Stimulated activated CD4-positive, alpha-beta T cell treated with anti-CD3 and anti-CD28 coated beads, Interleukin-15, amount 100 ng/mL, for 1 hour (primary cell): ENCODE measurements around the gene PYGL.
"Not testable (repeated sequence)": the region's sequence is repeated elsewhere in the genome, so short reads cannot be mapped to it uniquely, and the experiment has no call there.

Source experiments
- DNase-seq, 2 donors: peaks; one replicate each; pipeline ENCODE4 v3.0.0-alpha.2; 2020; ENCODE audit warnings: low read depth in 1 of 2, low spot score in 1 of 2

PYGL gene

GRCh38 chr14:50955373-50956043 is 11.2 kb upstream of the PYGL start:
- no peak for DNase-seq

DNA sequence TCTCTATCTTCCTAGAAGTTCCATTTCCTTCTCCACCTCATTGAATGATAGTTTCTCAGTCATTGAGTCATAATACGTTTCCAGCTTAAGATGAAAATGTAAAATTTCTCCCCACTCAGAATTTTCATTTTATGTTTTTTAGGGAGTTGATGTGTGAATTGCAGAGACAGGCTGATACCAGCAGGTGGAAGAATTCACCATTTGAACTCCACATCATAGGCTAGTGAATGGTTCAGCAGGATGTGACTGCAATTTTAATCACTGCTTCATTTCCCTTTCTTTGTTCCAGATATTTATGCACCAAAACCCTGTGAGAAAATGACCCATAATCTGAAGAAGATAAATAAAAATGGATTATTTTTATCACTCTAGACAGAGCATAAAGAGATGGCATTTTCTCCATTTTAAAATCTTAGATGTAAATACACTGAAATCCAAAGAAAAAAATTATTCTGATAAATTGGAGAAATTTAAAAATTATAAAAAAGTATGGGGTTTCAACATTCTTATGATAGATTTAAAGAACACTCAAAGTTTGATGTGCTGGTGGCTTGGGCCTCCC is 10.6 kb upstream of the PYGL start:
- no peak for DNase-seq

DNA sequence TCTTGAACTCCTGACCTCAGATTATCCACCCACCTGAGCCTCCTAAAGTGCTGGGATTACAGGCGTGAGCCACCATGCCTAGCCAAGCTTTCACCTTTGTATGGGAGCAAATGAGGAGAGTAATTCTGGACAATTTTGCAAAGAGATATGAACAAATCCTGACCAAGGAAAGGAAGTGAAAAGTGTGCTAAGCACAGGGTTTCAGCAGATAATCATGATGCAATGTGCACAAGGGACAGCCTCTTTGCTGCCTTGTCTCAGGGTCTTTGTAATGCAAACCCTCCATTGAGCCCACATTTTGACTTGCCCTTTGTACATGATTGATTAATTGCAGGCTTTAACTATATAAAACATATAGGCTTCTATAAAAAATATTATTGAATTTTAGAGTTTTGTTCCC is 9.2 kb upstream of the PYGL start:
- DNase-seq, result no peak

DNA sequence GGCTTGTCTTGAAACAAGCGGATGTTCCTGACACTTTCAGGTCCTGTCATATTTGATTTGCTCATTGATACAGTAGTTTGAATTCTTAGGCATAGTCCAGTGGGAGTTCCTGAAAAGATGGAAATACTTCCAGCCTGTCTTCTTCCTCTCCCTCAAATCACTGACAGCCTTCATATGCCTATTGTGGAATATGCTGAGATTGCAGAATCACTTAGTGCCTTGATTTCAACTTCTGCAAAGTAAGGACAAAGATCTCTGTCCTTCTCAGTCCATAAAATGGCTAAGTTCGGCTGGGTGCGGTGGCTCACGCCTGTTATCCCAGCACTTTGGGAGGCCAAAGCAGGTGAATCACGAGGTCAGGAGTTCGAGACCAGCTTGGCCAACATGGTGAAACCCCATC is 6.7 kb upstream of the PYGL start:
- no peak for DNase-seq

GRCh38 chr14:50948205-50948604 is 3.9 kb upstream of the PYGL start:
- no peak for DNase-seq

GRCh38 chr14:50947446-50947845 is 3.2 kb upstream of the PYGL start:
- no peak for DNase-seq

GRCh38 chr14:50946234-50946935 is 2.1 kb upstream of the PYGL start:
- no peak for DNase-seq

DNA sequence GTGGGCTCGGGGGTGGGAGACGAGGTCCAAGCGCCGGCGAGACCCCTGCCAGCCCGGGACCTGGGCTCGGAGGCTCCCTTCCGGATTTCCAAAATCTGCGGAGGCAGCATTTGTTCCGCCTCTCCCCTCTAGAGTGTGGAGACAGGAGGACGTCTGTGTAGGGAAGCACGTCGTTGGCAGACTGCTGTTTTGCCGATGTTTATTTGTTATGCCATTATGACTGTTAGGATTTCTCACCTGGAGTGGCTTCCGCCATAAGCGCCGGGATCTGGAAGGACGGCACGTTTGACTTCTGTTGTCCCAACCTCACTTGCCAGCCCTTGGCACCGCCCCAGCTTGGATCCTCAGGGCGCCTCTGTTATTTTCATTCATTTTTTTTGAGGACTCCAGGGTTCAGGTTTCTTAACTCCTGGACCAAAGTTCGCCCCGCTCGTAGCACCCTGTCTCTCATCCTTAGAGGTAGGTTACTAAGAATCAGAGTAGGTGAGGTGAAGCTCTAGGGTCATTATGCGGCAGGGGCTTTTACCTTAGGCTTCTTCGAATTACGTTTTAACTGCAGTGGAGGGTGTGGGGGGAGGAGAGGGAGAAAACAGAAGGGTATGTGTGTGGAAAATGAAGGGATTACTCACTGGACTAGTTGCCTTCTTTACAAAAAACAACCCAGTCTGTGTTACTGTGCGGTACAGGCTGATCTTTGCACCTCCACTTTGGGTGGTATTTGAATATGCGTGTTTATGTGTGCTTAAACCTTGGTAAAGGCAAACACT is 547 bp upstream of the PYGL start:
- DNase-seq, result no peak

- DNase-seq, result no peak
Measured at GRCh38 chr14:50943261-50943942, 881 bp downstream of the PYGL start.

DNA sequence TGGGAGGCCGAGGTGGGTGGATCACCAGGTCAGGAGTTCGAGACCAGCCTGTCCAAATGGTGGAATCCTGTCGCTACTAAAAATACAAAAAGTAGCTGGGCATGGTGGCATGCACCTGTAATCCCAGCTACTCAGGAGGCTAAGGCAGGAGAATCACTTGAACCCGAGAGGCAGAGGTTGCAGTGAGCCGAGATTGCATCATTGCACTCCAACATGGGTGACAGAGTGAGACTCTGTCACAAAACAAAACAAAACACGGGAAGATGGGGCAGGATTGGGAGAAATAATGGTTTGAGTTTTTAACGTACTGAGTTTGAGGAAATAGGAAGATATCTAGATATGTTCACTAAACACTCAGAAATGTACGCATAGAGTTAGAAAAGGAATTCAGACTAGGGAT is 2.6 kb downstream of the PYGL start:
- not testable (repeated sequence) for DNase-seq

DNA sequence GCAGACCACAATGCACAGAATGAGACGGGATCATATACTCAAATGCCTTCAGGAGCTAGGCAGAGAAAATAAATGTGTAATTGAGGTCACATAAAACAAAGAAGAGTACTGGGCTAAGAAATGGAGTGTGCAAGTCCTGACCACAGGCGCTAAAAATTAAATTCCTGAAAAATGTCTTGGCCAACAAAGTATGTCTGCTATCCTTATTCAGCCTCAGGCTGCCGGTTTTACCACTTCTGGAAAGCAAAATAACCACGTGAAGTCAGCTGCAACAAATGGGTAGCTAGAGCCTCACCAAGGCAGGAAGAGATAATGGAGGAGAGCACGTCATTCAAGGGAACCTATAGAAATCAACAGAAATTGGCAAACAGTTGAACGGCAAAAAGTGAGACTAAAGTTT is 3.1 kb downstream of the PYGL start:
- DNase-seq, result no peak

DNA sequence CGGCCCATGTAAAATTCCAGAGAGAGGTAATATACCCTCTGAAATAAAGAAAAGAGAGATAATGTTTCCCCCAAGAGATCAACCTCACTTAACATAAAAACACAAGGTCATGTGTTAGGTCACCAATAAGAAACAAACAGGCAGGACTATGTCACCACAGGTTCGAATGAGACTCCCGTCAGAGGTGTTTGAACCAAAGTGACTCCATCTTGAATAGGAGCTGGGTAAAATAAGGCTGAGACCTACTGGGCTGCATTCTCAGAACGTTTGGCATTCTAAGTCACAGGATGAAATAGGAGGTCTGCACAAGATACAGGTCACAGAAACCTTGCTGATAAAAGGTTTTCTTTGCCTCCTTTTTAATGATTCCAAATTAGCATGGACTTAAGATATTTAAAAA is 6.5 kb downstream of the PYGL start:
- DNase-seq, result no peak

- DNase-seq, result no peak
Measured at GRCh38 chr14:50937325-50937724, 7.0 kb downstream of the PYGL start.

- no peak for DNase-seq
Measured at GRCh38 chr14:50936882-50937281, 7.4 kb downstream of the PYGL start.

DNA sequence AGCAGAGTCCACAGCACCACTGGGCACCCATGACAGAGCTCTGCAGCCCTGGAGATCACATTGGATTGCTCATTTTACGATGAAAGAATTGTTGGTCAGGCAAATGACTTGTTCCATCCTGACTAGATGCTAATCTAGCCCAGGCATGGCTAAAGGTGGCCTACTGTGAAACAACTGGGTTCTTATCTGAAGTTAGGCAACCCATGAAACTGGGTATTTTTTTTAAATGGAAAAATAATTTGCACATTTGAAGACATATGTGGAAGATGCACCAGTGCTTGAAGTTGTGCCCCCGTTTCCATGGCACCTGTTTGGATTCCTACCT is 8.3 kb downstream of the PYGL start:
- DNase-seq, result no peak

GRCh38 chr14:50935126-50936015 is 8.9 kb downstream of the PYGL start:
- DNase-seq, result no peak

DNA sequence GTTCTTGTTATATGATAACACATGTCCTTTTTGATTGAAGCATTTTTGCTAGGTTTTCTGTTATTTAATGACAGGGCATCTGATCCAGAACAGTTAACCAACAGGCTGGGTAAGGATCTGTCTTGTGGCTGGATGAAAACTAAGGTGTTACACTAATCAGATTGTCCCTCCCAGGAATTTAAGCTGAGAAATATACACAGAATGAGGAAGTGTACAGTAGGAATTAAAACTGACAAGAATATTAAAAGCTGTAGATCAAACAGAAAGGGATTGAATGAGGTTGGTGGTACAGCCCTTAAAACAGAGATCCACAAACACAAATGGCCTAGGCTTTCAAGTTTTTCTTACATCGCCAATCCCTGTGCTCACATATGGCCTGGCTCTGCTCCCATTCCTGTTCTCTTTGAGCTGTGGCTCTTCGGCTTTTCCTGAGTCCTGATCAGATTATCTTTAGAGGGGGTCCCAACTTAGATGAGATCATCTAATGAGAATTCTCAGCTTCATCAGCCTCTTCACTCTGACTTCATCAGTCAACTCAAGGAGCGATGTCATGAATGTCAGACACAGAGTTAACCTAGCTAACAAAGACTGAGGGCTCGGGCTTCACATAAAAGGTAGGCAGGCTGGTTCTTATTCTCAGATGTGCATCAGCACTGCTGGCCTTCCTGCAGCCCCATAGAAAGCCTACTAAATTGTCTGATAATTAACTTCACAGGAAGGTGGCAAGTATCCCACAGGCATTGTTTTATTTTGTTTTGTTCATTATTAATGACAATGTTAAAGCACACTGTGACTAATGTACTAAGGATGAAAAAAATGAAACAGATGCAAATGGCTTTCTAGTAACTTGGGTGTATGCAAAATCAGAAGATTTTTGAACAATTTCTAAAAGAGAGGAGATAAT is 11.4 kb downstream of the PYGL start:
- no peak for DNase-seq

- no peak for DNase-seq
Measured at GRCh38 chr14:50932156-50932555, 12.1 kb downstream of the PYGL start.

GRCh38 chr14:50931559-50931958 is 12.7 kb downstream of the PYGL start:
- no peak for DNase-seq

- DNase-seq, result no peak
Measured at GRCh38 chr14:50929506-50929905, 14.8 kb downstream of the PYGL start.
